Activated T-cell treated with anti-CD3 and anti-CD28 coated beads, Interleukin-2, amount 50 U/mL, for 1 hour (primary cell): ENCODE results near the gene DOK5.
A peak's percentile ranks its signal among the peaks of the same experiment; 100 is the strongest.

Experiments used
- DNase-seq: peaks from one replicate; pipeline ENCODE4 v3.0.0-alpha.2; 2020

DOK5 gene

GRCh38 chr20:54650052-54650719 lies 174.8 kb downstream of the DOK5 start:
- DNase-seq: no peak

GRCh38 chr20:54651252-54651651 lies 175.9 kb downstream of the DOK5 start:
- no peak for DNase-seq

DNA sequence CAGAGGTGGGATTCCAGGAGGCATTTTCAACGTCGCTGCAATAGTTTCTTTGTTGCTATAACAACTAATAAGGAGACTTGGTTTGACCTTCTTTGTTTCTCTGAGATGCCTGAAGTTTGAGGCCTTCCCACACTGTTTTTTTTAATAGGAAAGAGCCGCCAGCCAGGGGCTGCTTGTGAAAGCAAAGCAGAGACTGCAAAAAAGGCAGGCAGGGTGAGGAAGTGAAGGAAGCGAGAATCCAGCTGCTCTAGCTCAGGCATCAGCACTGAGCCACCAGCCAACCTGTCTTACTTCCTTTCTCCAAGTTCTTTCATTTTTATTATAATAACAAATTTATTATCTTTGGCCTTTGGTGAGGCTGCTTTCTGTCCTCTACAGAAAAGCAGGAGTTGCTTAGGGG lies 179.1 kb downstream of the DOK5 start:
- DNase-seq: no peak

DNA sequence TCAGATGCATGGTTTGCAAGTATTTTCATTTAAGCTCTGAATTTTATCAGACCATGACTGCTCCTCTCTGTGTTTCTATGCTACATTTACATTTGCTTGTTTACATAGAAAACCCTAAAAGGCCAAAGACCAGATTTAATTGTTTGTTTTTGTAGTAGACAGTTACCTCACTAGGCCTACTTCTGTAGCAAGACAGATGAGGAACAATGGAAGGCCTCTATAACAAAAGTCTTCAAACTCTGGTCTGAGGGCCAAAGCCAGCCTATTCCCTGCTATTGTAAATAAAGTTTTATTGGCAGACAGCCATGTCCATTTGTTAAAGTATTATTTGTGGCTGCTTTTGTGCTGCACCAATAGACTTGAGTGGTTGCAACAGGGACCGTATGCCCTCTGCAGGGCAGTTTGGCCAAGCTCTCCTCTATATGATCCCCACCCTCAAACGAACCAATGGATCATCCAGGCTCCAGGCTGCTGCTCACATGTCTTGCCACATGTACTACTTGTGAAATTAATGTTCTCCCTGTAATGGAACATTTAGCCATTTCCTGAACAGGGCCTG lies 182.0 kb downstream of the DOK5 start:
- DNase-seq: no peak

DNA sequence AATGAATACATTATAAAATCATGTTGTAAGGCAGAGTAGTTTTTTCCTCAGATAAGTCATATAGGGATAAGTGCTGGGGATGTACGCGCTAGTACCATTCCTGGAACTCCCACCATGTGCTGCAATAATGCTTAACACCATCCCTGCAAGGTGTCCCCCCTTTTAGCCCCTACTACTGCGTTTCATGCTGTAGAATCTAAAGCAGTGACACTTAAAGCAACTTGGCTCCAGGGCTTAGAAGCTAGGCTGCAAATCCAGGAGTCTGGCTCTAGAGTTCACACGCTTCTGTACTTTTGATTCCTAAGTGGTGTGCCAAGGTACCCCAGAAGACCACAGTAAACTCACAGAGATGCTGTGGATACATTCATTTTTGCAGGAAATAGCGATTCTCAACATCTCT lies 183.1 kb downstream of the DOK5 start:
- DNase-seq: no peak

DNA sequence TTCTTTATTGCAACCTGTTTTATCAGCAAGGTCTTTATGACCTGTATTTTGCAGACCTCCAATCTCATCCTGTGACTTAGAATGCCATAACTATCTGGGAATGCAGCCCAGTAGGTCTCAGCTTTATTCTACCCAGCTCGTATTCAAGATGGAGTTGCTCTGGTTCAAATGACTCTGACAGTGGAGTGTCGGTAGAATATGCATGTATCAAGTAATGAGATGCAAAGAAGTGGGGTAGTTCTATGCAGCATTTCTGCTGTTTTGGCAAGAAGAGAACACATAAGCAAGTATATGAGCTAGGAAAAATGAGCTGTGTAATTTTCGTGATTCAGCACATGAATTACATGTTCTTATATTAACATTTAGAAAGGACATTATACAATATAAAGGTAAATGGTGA lies 185.9 kb downstream of the DOK5 start:
- DNase-seq: no peak

DNA sequence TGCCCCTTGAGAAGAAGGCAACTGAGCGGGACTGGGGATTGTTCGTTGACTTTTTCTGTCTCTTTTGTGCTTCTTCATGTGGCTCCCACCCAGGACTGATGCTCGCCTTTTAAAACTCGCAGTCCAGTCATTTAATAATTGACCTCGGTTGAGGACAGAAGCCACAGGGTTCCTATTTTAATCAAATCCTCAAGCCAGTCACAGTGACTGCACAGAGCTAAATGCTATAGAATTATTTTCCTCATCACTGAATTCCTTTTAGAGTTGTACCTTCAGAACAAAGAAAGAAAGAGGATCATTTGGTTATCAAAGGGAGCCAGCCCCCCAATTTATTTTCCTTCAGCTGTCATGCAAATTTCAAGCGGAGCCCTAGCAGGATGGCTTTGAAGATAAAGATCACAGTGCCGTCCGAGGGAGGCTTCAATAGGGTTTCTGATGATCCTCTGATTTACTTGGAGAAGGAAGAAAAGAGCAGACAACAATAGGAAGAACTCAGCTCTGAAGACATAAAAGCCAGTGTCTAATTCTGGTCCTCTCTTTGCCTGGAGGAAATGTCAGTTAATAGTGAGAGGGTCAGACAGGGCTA lies 186.6 kb downstream of the DOK5 start:
- DNase-seq: no peak

GRCh38 chr20:54665812-54666211 lies 190.4 kb downstream of the DOK5 start:
- no peak for DNase-seq

DNA sequence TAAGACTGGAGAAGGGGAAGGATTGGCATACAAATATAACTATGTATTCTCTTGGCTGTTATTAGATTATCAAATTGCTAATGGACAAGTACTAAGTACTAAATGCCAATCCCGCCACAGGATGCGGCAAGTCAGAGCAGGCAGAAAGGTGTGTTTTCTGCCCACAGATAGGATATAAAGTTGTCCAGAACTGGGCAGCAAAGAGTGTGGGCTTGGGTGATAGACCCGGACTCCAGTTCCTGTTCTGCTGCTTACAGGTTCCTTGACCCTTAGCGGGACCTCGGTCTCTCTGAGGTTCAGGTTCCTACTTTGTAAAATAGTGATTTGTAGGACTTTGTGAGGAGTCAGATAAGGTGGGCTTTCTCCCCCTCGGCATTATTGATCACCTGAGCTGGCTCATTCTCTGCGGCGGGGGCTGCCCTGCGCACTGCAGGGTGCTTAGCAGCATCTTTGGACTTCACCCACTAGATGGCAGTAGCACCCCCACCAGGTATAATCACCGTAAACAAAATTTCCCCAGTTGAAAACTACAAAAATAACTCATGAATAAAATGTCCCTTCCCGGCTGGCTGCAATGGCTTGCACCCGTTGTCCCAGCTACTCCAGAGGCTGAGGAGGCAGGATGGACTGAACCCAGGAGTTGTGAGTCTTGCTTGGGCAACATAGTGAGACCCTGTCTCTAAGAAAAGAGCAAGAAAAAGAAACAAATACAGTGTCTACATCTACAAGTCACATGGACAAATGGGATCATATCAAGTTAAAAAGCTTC lies 193.1 kb downstream of the DOK5 start:
- peak; percentile 23 for DNase-seq

DNA sequence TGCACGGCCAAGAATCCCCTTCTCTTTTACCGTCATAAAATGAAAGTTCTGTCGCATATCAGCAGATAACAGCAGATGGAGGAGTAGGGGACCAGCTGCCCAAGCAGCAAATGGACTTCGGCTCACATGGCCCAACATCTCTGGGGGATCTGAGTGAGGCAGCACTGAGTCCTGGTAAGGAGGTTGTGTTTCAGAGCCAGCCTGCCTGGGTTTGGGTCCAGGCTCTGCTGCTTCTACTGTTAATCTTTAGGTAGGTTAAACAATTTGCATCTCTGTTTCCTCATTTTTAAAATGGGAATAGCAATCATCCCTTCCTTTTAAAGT lies 193.6 kb downstream of the DOK5 start:
- DNase-seq: no peak

DNA sequence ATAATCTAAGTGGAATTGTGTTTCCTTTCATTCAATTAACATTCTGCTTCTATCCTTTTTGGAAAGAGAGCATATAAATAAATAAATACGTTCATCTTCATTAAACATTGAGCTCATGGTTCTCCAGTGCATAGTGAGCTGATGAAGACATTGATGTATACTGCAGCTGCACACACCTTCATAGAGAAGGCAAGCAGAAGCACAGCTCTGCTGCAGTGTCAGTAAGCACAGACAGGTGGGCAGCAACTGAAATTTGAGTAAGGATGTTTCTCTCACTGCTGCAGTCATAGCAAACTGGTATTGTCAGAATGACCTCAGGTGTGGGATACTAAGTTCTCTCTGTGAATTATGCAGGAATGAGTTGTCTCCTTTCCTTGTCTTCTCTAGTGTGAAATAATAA lies 202.9 kb downstream of the DOK5 start:
- no peak for DNase-seq

DNA sequence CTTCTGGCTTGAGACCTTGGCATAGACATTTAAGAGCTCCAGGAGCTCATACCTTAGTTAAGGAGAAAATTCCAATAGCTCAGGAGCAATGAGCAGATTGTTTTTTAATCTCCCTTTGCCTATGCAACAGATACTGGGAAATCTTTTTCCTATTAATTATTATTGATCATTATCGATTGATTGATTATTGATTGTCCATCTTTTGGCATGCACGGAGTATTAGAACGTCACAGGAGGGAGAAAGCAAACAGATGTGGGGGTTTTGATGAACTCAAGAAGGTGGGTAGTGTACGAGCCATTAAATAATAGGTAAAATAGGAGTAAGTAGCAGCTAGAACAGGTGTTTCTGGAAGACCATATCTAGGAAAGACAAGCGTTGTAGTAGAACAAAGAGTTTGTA lies 205.0 kb downstream of the DOK5 start:
- DNase-seq: no peak

DNA sequence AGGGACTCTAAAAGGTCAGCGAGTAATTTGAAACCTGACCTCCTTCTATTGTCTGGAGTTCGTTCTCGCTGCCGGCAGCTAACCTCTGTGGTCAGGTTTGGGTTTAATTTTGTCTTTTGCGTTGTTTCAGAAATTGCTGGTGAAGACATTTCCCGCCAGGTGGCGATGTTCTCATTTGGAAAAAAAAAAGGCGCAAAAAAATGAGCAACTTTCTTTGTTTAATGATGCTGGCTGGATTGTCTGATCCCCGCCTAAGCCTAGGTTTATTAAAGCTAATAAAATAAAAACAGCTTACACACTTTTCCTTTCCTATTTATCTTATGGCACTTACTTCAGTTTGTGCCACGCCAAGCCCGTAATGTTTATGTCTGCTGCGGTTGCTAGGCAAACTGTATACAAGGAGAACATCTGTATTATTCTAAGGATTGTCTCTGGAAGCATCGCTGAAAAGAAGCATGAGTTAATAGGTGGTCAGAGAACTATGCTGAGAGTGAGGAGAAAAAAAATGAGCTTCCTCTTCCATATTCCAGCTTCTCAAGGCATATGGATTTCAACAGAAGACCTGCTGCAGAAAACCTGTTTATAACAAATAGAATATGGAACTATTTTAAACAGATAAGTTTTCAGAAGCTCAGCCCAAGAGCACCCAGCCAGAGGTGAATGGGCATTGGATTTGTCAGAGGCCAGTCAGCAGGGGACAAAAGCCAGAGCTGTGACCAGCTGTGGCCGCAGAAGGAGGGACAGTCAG lies 205.7 kb downstream of the DOK5 start:
- DNase-seq: no peak

DNA sequence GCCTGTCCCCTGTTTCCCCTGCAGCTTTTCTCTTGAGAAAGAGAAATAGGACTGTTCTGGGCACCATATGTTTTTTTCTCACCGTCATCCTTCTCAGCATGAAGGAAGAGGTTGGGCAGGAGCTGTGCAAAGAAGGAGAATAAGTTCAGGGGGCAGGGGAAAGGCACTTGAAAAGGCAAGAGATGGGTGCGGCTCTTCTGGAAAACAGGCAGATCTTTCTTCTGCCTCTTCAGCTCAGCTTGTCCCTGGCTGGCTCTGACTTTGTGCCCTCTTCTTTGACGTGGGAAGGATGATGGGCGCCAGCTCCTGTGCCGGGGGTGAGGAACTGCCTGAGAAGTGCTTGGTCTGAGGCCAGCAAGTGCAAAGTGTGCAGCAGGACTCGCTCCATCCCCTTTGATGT lies 206.5 kb downstream of the DOK5 start:
- DNase-seq: no peak

- no peak for DNase-seq
Measured at GRCh38 chr20:54688476-54688875, 213.1 kb downstream of the DOK5 start.

GRCh38 chr20:54690323-54690722 lies 214.9 kb downstream of the DOK5 start:
- no peak for DNase-seq

- DNase-seq: no peak
Measured at GRCh38 chr20:54691327-54691726, 215.9 kb downstream of the DOK5 start.

DNA sequence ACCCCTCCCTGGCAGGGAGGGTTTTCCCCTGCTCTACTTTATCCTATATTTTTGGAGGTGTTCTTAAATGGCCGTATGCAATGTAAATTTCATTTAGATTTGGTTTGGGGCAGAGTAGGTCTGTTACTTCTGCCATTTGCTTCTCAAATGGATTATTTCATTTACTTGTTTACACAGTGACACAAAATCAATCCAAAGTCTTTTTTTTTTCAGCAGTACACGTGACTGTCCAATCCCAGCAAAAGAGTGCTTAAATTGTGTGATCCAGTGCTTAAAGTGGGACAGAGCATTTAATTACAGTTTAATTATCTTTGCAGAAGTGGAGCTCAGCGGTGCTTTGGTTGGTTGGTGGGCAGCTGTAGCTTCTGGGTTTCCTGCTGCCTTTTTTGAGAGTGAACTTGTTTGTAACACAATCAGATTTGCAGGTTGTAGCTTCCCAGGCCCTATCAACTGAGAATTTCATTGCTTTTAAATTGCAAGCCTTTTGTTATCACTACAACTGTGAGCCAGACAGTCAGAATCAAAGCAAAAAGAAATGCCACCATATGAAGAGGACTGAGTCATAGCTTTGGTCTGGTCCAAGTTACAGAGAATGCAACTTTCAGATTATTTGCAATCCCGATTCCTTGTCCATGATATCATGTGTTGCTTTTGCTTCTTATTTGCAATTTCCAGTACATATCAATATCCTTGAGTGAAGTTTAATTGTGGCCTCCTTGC lies 216.9 kb downstream of the DOK5 start:
- no peak for DNase-seq

DNA sequence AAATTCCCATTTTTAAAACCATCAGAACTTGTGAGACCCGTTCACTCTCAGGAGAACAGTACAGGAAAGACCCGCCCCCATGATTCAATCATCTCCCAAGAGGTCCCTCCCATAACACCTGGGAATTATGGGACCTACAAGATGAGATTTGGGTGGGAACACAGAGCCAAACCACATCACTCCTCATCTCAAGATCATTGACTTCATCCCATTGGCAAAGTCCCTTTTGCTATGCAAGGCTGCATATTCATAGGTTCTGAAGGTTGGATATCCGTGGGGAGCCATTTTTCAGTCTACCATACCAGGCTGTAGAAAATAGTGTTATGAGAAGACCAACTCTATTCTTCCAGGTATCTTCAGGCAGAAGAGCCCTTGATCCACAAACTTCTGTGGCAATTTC lies 219.1 kb downstream of the DOK5 start:
- no peak for DNase-seq

- DNase-seq: no peak
Measured at GRCh38 chr20:54698373-54698772, 223.0 kb downstream of the DOK5 start.
